Upper lobe of left lung (tissue), 4 donors: ENCODE results near the gene ARPC1B.
A peak's percentile ranks its signal among the peaks of the same experiment; 100 is the strongest.

Experiments used
- CTCF ChIP-seq, 6 experiments: fragments of 450-650 bp in 4 of 6; fragments of 200-600 bp in 2 of 6; sonication (generic) in 2 of 6; IDR thresholded peaks; one replicate each; pipeline ENCODE4 v1.5.1; 2016 to 2019; ENCODE audit warnings: antibody characterized with exemption in 6 of 6
- EP300 ChIP-seq, 4 donors: sonication (generic); formaldehyde crosslinking; IDR thresholded peaks; one replicate each; pipeline ENCODE4 v1.5.1; 2017; ENCODE audit warnings: antibody characterized with exemption in 4 of 4, control low read depth in 2 of 4
- POLR2A ChIP-seq, 4 donors: fragments of 450-650 bp; IDR thresholded peaks; one replicate each; pipeline ENCODE4 v1.5.1; 2016 to 2017; ENCODE audit warnings: antibody characterized with exemption in 4 of 4, mild to moderate bottlenecking in 2 of 4
- POLR2AphosphoS5 ChIP-seq, 2 donors: sonication (generic); formaldehyde crosslinking; IDR thresholded peaks; one replicate each; pipeline ENCODE4 v1.5.1; 2017; ENCODE audit warnings: antibody characterized with exemption in 2 of 2

GRCh38 chr7:99374111-99375064, at the start of gene ARPC1B:
- TF ChIP-seq CTCF (IDR thresholded peaks at IDR 0.05) (no peak), POLR2A (IDR thresholded peaks at IDR 0.05) (peak in 2 of 4 donors; percentile 79 to 87), POLR2AphosphoS5 (IDR thresholded peaks at IDR 0.05) (peak; percentile 92 to 97), EP300 (IDR thresholded peaks at IDR 0.05) (no peak)
